CD4-positive, alpha-beta T cell treated with Interferon alpha-2 for 1 hour (primary cell): ENCODE data around the gene TBC1D20.
A peak's percentile ranks its signal among the peaks of the same experiment; 100 is the strongest.

Experiments
- DNase-seq, 2 donors: peaks; one replicate each; pipeline ENCODE4 v3.0.0-alpha.2; 2020 to 2022

Gene TBC1D20

DNA sequence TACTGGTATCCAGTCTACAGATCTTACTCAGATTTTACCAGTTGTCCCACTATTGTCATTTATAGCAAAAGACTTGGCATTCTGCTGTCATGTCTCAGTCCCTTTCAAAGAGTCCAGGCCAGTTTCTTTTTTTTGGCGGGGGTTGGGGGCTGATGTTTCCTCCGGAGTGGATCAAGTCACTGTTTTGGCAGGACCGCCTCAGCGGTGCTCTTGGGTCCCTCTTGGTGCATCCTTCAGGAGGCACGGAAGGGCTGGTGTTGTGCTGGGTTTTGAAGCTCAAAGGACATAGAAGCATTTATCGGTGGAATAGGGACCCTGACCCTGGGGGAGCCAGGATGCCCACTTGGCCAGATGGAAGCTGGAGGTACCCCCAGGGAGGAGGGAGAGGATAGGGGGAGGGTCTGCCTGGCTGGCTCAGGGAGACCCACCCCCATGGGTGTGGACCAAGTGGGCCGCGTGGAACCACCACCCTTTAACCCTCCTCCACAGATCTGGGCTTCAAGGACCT is 43.4 kb downstream of the TBC1D20 start:
- DNase-seq, result no peak

DNA sequence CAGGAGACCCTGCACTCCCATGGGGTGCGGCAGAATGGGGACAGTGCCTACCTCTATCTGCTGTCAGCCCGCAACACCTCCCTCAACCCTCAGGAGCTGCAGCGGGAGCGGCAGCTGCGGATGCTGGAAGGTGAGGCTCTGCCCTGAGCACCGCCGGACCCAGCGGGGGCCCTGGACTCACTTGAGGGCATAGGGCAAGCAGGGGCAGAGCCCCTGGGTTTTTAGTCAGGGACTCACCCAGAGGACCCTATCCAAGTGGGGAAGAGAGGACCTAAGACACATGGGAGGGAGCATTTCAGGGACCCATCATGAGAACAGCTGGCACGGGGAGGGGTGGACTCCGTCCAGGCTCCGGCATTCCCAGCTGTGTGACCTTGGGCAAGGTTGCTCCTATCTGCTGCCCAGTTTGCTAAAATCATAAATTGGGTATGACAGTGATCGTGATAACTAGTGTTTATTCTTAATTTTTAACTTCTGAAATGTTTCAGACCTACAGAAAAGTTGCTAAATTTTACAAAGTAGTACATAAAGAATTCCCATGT is 44.5 kb downstream of the TBC1D20 start:
- DNase-seq, result no peak

DNA sequence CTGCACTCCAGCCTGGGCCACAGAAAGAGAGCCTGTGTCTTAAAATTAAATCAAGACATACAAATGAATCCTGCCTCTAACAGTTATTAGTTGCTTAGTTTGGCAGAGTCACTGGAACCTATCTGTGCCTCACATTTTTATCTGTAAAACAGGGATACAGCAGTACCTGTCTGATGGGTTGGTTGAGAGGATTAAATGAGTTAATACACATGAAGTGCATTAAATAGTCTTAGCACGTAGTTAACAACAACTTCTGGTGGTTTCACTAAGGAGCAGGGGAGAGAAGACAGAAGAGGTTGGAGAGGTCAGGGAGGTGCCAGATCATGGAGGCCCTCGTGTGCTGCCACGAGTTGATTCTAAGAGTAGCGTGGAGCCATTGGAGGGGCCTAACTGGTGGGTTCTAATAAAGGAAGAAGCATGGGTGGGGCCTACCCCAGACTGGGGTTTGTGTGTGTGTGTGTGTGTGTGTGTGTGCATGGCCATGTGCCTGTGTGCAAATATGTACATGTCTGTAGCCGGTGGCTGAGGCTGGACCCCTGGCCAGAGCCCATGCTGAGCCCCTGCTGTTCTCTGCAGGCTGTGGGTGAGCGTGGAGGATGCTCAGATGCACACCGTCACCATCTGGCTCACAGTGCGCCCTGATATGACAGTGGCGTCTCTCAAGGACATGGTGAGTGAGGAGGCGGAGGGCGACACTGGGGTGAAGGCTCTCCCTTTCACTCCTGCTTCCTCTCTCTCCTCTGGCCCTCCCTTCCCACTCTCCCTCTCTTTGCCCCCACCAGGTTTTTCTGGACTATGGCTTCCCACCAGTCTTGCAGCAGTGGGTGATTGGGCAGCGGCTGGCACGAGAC is 45.2 kb downstream of the TBC1D20 start:
- no peak for DNase-seq

DNA sequence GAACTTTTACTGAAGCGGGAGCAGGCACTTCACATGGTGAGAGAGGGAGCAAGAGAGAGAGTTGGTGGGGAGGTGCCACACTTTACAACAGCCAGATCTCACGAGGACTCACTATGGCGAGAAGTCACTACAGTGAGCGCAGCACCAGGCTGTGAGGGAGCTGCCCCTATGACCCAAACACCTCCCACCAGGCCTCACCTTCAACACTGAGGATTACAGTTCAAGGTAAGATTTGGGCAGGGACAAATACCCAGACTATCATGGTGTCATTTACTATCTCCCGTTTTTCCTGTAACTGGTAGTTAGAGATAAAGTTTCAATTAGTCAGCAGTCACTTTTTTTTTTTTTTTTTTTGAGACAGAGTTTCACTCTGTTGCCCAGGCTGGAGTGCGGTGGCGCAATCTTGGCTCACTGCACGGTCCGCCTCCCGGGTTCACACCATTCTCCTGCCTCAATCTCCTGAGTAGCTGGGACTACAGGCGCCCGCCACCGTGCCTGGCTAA is 46.5 kb downstream of the TBC1D20 start:
- DNase-seq, result no peak

DNA sequence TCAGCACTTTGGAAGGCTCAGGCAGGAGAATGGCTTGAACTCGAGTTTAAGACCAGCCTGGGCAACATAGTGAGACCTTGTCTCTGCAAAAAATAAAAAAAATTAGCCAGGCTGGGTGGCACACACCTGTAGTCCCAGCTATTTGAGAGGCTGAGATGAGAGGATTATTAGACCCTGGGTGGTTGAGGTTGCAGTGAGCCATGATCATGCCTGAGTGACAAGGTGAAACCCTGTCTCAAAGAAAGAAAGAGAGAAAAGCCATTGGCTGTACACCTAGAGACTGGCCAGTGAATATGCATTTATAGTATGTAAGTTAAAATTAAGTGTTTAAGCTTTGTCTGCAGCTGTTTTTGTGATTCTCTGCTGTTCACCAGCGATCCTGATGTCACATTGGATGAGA is 48.2 kb downstream of the TBC1D20 start:
- no peak for DNase-seq

DNA sequence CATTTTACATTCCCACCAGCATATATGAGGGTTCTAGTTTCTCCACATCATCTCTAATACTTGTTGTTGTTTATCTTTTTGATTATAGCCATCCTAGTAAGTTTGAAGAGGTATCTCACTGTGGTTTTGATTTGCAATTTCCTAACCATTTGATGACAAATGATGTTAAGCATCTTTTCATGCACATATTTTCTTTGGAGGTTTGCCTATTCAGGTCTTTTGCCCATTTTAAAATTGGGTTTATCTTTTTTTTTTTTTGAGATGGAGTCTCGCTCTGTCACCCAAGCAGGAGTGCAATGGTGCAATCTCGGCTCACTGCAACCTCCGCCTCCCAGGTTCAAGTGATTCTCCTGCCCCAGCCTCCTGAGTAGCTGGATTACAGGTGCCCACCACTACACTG is 50.3 kb downstream of the TBC1D20 start:
- DNase-seq, result no peak

DNA sequence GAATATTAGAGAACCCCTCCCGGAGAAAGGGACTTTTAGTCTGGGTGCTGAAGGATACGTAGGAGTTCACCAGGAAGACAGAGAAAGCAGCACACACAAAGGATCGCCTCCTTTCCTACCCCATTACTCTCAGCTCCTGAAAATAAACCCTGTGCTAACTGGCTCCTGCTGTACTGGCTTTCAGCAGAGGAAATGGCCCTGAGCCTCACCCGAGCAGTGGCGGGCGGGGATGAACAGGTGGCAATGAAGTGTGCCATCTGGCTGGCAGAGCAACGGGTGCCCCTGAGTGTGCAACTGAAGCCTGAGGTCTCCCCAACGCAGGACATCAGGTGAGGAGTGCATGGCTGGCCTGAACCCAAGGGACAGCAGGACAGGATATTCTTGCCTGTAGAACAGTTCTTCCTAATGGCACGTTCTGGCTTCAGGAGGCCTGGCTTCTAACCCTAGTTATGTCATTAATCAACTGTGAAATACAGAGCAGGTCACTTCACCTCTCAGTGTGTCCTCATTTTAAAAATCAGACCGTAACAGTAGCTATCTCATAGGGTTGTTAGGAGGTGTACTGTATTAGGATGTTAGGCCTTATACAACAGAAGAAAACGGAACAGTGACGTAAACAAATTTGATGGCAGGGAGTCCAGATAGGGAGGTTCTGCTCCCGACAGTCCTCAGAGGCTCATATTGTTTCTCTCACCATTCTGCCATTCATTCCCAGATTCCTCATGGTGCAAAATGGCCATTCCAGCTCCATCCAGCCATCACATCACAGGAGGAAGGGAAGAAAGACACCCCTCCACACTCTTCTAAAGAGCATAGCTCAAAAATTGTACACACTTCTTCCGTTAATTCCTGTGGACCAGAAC is 52.4 kb downstream of the TBC1D20 start:
- peak in 1 of 2 donors; percentile 31 for DNase-seq

DNA sequence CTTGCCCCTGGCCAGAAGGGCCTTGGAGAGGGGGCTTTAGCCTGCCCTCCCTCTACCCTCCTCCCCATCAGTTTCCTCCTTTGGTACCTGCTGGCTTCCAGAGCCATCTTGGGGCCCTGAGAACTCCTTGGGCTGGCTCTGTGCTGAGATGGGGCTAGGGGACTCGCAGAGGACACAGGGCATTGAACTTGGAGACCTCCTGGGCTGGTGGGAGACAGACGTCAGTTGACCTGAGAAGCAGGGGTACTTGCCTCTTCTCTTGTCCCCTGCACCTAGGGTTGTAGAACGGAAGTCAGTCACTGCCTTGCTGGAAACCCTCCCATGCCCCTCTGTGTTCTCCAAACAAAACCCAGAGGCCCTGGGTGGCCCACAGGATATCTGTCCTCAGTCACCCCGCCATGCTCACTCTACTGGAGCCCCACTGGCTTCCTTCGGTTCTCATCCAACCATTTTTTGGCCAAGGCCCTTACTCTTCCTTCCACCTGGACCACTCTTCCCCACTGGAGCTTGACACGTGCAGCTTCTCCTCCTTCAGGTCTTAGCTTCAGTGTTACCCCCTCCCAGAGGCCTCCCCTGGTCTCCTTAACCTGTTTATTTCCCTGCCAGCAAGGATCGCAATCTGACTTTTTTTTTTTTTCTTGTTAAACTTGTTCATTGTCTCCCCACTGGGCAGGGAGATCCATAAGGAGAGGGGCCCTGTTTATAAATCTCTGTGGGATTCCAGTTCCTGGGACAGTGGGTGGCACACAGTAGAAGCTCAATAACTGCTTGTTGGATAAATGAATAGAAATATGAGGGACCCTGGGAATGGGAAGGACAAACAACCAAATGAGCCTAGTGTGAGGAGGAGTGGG is 53.3 kb downstream of the TBC1D20 start:
- DNase-seq, result peak; percentile 24 to 51

DNA sequence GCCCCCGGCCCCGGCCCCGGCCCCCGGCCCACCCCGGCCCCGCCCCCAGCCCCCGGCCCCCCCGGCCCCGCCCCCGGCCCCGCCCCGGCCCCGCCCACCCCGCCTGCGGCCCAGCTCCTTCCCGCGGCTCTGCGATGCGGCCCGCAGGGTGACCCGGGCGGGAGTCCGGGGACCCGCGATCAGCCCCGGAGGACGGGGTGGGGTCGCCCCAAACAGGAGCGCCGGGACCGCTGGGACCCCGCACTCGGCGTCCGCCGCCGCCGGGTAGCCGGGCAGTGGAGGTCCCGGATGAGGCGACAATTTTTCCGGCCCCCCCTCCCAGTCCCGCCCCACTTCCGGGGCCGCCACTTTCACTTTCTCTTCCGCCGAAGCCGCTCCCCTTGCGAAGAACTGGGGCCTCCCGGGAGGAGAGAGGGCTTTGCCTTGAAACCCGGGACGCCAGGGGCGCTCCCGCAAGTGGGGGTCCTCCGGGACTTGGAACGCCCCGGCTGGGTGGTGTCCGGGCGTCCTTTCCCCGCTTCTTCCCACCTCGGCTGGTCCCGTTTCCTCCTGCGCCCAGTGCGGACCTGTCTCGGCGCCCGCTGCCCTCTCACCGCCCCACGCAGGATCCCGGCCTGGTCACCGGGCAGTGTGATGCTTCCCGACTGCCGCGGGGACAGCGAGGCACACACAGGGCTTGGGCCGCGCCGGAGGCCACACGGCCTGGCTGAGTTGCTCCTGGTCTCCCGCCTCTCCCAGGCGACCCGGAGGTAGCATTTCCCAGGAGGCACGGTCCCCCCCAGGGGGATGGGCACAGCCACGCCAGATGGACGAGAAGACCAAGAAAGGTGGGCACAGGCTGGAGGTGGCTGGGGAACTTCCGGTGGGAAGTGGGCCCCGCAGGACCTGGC is 54.1 kb downstream of the TBC1D20 start, which contains the start of gene RBCK1:
Gene RBCK1 (plus strand): TSS at position 347 of the 890 bp plus-strand sequence. CDS start 459 bp downstream, at position 806.
- DNase-seq, result peak; percentile 92 to 95

DNA sequence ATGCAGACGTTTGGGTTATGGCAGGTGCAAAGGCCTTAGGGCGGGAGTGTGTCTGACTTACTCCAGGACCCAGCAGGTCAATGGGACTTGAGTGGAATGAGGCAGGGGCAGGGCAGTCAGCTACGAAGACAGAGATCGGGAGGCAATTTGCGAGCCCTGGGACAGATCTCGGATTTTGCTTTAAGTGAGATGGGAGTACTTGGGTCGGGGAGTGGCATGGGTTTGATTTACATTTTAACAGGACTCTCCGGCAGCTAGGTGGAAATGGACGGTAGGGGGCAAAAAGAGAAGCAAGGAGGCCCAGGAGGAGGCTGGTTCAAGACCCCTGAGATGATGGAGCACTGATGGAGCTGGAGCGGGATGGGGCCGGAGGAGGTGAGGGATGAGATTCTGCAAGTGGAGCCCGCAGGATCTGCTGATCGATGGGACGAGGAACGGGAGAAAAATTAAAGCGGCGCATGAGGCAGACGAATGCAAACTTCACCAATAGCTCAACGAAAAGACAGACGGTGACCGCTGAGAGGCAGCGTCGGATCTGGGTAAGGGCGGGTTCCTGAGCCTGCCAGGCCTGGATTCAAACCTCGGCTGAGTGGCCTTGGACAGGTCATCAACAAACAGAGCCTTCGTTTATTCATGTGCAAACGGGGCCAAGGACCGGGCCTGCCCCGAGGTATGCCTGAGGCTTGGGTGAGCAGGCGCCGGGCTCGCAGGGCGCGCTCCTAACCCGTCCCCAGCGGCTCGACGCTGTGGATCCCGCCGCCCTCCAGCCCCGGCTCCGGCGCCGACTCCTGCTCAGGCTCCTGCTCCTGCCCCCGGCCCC is 55.0 kb downstream of the TBC1D20 start:
- DNase-seq, result peak; percentile 58 to 73

DNA sequence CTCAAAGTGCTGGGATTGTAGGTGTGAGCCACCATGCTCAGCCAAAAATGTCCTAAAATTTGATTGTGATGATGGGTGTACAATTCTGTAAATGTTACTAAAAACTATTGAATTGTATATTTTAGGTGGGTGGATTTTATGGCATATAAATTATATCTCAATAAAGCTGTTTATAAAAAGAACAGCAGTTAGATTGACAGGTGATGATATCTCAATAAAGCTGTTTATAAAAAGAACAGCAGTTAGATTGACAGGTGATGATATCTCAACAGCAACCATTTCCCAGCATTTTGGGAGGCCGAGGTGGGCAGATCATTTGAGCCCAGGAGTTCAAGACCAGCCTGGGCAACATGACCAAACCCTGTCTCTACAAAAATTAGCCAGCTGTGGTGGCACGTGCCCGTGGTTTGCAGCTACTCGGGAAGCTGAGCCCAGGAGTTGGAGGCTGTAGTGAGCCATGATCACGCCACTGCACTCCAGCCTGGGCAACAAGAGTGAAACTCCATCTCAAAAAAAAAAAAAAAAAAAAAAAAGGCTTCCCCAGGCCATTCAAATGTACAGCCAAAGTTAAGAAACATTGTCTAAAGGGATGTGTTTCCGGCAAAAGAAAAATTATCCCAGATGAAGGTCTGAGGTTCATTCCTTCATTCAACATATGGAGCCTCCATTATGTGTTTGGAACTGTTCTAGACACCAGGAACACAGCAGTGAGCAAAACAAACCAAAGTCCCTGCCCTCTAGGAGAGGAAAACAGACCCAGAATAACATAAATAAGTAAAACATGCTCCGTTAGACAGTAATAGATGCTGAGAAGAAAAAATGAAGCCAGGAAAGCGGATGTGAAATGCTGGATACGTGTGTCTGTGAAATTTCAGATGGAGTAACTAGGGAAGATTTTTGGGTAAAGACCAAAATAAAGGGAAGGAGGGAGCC is 55.9 kb downstream of the TBC1D20 start:
- DNase-seq, result no peak

DNA sequence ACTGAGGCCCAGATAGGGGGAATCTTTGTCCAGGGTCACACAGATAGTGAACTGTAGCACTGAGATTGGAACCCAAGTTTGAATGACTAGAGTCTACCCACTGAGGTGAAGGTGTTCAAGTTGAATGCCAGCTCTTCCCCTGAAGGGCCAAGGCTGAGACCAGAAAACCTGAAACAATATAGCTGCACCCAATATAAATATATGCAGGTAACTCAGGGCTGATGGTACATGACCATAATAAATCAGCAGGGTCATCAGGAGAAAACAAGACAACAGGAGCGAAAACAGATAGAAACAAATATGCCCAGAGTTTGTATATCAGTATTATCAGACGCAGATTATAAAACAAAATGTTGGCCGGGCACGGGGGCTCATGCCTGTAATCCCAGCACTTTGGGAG is 58.2 kb downstream of the TBC1D20 start:
- DNase-seq, result no peak

DNA sequence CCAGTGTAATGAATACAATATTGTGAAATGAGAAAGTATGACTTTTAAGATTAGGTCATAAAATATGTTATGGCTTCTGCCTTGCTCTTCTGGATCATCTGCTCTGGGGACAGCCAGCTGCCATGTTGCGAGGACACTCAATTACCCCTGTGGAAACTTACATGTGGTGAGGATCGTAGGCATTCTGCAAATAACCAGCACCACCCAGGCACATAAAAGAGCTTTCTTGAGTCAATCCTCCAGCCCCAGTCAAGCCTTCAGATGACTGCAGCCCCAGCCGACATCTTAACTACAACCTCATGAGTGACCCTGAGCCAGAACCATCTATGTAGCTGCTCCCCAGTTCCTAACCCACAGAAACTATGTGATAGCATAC is 58.8 kb downstream of the TBC1D20 start:
- DNase-seq, result no peak

DNA sequence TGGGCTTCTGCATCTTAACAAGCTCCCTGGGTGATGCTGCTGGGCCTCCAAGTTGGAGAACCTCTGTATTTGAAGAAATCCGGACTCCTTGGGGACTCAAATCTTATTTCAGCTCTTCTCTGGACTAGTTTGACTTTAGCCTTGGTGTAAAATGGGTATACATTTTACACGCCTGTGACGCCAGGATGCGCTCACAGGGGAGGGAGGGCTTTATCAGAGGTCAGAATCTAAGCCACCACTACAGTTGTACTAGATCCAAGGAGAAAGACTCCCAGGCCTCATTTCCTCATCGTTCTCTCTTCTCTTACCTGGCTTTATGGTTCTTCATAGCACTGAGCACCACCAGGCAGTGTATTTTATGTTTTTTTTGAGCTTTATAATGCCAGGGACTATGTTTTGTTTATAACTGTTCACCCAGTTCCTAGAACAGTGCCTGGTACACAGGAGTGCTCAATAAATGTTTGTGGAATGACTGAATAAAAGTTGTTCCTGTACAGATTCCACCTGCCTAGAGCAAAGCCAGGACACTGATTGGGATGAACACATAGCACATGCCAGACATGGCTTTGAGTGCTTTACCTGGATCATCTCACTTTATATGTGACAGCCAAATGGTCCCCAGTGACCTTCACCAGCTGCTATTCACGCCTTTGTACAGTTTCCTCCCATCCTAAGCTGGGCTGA is 59.3 kb downstream of the TBC1D20 start:
- DNase-seq, result no peak

DNA sequence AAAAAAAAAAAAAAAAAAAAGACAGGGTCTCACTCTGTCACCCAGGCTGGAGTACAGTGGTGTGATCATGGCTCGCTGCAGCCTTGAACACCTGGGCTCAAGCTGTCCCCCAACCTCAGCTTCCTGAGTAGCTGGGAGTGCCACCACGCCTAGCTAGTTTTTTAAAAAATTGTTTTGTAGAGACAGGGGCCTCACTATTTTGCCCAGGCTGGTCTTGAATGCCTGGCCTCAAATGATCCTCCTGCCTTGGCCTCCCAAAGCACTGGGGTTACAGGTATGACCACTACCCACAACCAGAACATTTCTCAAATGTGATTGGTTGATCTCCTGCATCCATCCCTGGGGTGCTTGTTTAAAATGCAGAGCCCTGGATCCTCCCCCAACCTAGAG is 59.8 kb downstream of the TBC1D20 start:
- DNase-seq, result no peak

DNA sequence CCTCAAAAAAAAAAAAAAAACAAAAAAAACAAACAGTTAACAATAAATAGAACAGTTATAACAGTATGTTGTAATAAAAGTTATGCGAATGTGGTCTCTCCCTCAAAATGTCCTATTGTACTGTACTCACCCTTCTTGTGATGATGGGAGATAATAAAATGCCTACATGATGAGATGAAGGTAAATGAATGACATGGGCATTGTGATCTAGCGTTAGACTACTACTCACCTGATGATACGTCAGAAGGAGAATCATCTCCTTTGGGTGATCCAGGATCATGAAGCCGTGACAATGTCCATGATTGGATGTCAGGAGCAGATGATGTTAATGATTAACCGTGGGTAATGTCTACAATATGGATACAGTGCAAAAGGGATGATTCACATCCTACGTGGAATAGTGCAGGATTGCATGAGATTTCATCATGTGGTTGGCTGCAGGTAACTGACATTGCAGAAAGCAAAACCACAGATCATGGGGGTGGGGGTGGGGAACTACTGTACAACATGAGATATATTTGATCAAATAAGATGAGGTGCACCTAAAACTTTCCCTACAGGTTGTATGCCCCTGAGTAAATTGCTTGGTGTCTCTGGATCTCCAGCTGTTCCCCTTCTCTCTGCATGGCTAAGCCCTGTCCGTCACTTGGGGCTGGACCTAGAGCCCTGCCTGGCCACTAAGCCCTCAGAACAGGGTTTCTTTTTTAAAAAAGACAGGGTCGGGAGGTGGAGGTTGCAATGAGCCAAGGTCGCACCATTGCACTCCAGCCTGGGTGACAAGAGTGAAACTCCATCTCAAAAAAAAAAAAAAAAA is 60.4 kb downstream of the TBC1D20 start:
- no peak for DNase-seq

DNA sequence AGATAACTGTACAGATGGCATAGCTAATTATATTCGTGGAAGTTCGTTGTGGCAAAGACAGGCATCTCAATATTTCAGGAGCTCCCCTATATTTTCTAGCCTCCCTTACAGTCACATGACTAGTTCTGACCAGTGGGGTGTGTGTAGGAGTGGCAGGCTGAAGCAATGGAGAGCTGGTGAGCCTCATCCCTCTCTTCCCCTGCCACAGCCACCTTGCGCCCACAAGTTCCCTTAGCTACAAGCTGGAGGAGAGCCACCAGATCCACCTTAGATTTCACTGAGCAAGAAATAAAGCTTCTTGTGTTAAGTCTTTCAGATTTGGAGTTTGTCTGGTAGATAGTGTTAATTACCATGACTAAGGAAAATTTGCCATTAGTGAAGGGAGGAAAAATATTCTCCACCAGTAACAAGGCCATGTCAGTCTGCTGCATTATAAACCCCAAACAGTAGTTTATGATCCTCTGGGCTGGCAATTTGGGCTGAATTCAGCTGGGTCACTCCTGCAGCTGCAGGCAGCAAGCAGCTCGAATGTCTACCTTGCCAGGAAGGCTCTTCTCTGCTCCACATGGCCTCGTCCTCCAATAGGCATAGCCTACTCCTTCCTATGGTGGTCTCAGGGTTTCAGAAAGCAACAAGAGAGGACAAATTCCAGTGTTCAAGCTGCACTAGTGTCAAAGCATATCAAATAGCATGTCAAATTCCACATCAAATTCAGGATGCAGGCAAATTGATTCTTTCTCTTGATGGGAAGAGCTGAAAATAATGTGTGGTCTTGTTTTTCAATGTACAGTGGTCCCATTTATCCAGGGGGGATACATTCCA is 61.7 kb downstream of the TBC1D20 start:
- DNase-seq, result no peak
